ENCODE measurements around the gene C10orf120.

DNA sequence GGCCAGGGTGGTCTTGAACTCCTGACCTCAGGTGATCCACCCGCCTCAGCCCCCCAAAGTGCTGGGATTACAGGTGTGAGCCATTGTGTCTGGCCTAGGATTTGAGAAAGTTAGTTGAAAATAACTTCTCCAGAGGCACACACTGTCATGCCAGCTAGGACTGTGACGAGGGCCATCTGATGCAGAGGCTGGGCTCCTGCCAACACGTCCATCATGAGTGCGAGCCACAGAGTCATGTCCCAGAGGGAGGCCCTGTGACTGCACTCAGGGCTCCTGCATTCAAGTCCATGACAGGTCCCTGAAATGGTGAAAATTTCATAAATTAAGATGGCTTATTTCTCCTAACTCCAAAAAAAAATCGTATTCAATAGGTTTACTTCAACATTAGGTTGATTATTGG, 17.1 kb downstream of the C10orf120 start:
- TF ChIP-seq, protein P1, sequence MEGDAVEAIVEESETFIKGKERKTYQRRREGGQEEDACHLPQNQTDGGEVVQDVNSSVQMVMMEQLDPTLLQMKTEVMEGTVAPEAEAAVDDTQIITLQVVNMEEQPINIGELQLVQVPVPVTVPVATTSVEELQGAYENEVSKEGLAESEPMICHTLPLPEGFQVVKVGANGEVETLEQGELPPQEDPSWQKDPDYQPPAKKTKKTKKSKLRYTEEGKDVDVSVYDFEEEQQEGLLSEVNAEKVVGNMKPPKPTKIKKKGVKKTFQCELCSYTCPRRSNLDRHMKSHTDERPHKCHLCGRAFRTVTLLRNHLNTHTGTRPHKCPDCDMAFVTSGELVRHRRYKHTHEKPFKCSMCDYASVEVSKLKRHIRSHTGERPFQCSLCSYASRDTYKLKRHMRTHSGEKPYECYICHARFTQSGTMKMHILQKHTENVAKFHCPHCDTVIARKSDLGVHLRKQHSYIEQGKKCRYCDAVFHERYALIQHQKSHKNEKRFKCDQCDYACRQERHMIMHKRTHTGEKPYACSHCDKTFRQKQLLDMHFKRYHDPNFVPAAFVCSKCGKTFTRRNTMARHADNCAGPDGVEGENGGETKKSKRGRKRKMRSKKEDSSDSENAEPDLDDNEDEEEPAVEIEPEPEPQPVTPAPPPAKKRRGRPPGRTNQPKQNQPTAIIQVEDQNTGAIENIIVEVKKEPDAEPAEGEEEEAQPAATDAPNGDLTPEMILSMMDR (conservative IDR thresholded peaks at IDR 0.05; ENCODE audit: low read length): no peak
- TF ChIP-seq EZH2phosphoT487 (IDR thresholded peaks at IDR 0.05; ENCODE audit: borderline replicate concordance, low read depth, low read length): no peak

All from OCI-LY7 (cell line).